IMR-90 (cell line): ENCODE data around the gene PHF21B. TPM values are rescaled to one million over a fixed set of nuclear protein-coding genes. Genes with fewer than 3 reads are reported as not detected.

Experiments
- ATAC-seq: fragments of 200-7000 bp; cut with Tn5 transposase; 2 replicates; pipeline ENCODE4 v1.9.1; 2020; ENCODE audit warnings: low read depth, mild to moderate bottlenecking, moderate library complexity
- BruUV-seq: library from RNA; stranded (reverse); fragments of 400-500 nt; replicated peaks from 2 replicates; lab custom pipeline; 2021; lab: Mats Ljungman, UMichigan
- CTCF ChIA-PET: fragments of 300-600 bp; formaldehyde crosslinking; extraction: SDS; loops from one replicate; lab custom pipeline; 2021; ENCODE audit warnings: antibody characterized with exemption; lab: Yijun Ruan, JAX
- POLR2A ChIA-PET: fragments of 300-600 bp; sonication (Branson Sonifier 250); formaldehyde crosslinking; loops from one replicate; lab custom pipeline; 2022; ENCODE audit warnings: antibody characterized with exemption; ENCODE audit not compliant: unreplicated experiment; lab: Charles Lee
- DNase-seq: peaks from one replicate; pipeline ENCODE4 v3.0.0; 2013
- H2AFZ ChIP-seq: replicated peaks from 2 replicates; pipeline ENCODE3; 2013; ENCODE audit warnings: low read length, mild to moderate bottlenecking; ENCODE audit not compliant: poor library complexity
- H2AK5ac ChIP-seq: 2 replicates; pipeline ENCODE4 v1.6.1; 2013; ENCODE audit warnings: low read depth, low read length, inconsistent platforms
- H2AK9ac ChIP-seq: replicated peaks from 2 replicates; pipeline ENCODE3; 2013; ENCODE audit warnings: mild to moderate bottlenecking, low read depth, low read length, moderate library complexity; ENCODE audit not compliant: poor library complexity
- H2BK120ac ChIP-seq: 2 replicates; pipeline ENCODE4 v1.6.1; 2013; ENCODE audit warnings: low read depth, low read length, inconsistent platforms
- H2BK15ac ChIP-seq: 3 replicates; pipeline ENCODE4 v1.6.1; 2013; ENCODE audit warnings: low read depth, low read length, inconsistent platforms
- H2BK20ac ChIP-seq: 2 replicates; pipeline ENCODE4 v1.6.1; 2013; ENCODE audit warnings: low read depth, mild to moderate bottlenecking, inconsistent platforms, low read length, moderate library complexity
- H2BK5ac ChIP-seq: 2 replicates; pipeline ENCODE4 v1.6.1; 2013; ENCODE audit warnings: mild to moderate bottlenecking, low read depth, low read length, inconsistent platforms; ENCODE audit not compliant: poor library complexity, severe bottlenecking
- H3K14ac ChIP-seq: replicated peaks from 2 replicates; pipeline ENCODE4 v1.6.1; 2013; ENCODE audit warnings: low read depth, low read length, inconsistent platforms
- H3K18ac ChIP-seq: 2 replicates; pipeline ENCODE4 v1.6.1; 2013; ENCODE audit warnings: low read depth, low read length, control low read depth
- H3K23ac ChIP-seq: 2 replicates; pipeline ENCODE4 v1.6.1; 2013; ENCODE audit warnings: low read depth, low read length, inconsistent platforms
- H3K27ac ChIP-seq: 2 replicates; pipeline ENCODE4 v1.5.1; 2013; ENCODE audit warnings: mild to moderate bottlenecking, control low read depth, low read length; ENCODE audit not compliant: insufficient read depth
- H3K27me3 ChIP-seq: 2 replicates; pipeline ENCODE4 v1.6.1; 2013; ENCODE audit warnings: low read length; ENCODE audit not compliant: control insufficient read depth, insufficient read depth
- H3K36me3 ChIP-seq: 2 replicates; pipeline ENCODE4 v1.6.1; 2013; ENCODE audit warnings: low read length, mixed read lengths; ENCODE audit not compliant: control insufficient read depth, insufficient read depth
- H3K4ac ChIP-seq: 2 replicates; pipeline ENCODE4 v1.6.1; 2013; ENCODE audit warnings: low read depth, low read length, inconsistent platforms
- H3K4me1 ChIP-seq: 2 replicates; pipeline ENCODE4 v1.6.1; 2013; ENCODE audit warnings: low read length, mixed read lengths; ENCODE audit not compliant: control insufficient read depth, insufficient read depth
- H3K4me2 ChIP-seq: 2 replicates; pipeline ENCODE4 v1.6.1; 2013; ENCODE audit warnings: low read depth, mild to moderate bottlenecking, control low read depth, low read length, moderate library complexity
- H3K4me3 ChIP-seq: 2 replicates; pipeline ENCODE4 v1.5.1; 2013; ENCODE audit warnings: low read depth, mild to moderate bottlenecking, control low read depth, low read length, moderate library complexity; ENCODE audit not compliant: insufficient read depth
- H3K56ac ChIP-seq: 2 replicates; pipeline ENCODE4 v1.6.1; 2013; ENCODE audit warnings: low read length, inconsistent platforms; ENCODE audit not compliant: insufficient read depth; ENCODE audit errors: extremely low read depth
- H3K79me1 ChIP-seq, 2 experiments: 2 replicates each; pipeline ENCODE4 v1.6.1; 2013; ENCODE audit warnings: low read length in 2 of 2, inconsistent platforms in 1 of 2, low read depth in 1 of 2
- H3K9ac ChIP-seq: 2 replicates; pipeline ENCODE4 v1.6.1; 2013; ENCODE audit warnings: low read depth, low read length, control low read depth
- H3K9me1 ChIP-seq: 2 replicates; pipeline ENCODE4 v1.6.1; 2013; ENCODE audit warnings: low read length, inconsistent platforms; ENCODE audit not compliant: insufficient read depth
- H3K9me3 ChIP-seq: 2 replicates; pipeline ENCODE4 v1.6.1; 2013; ENCODE audit warnings: low read length; ENCODE audit not compliant: control insufficient read depth, insufficient read depth
- H4K20me1 ChIP-seq: 2 replicates; pipeline ENCODE4 v1.6.1; 2013; ENCODE audit warnings: low read length, inconsistent platforms; ENCODE audit not compliant: insufficient read depth
- H4K5ac ChIP-seq: 2 replicates; pipeline ENCODE4 v1.6.1; 2013; ENCODE audit warnings: mild to moderate bottlenecking, low read depth, low read length, control low read depth
- H4K8ac ChIP-seq, 2 experiments: 2 replicates each; pipeline ENCODE4 v1.6.1; 2013; ENCODE audit warnings: low read depth in 2 of 2, low read length in 2 of 2, control low read depth in 1 of 2, inconsistent platforms in 1 of 2
- H4K91ac ChIP-seq: 2 replicates; pipeline ENCODE4 v1.6.1; 2013; ENCODE audit warnings: low read depth, low read length, inconsistent platforms; ENCODE audit not compliant: insufficient read depth
- SMC3 ChIP-seq: fragments of 150-350 bp; IDR thresholded peaks from 2 replicates; pipeline ENCODE4 v1.6.1; 2016; ENCODE audit warnings: low read depth, mild to moderate bottlenecking, antibody characterized with exemption, low read length, moderate library complexity
- WGBS, 2 experiments: methylation state at CpG; one replicate each; pipeline versions ENCODE4 v1.1.5 to v1.1.7; 2013; ENCODE audit warnings: missing lambda C conversion rate in 2 of 2; ENCODE audit not compliant: insufficient read length in 1 of 2; ENCODE audit errors: extremely low coverage in 2 of 2; 5-methylcytosine and 5-hydroxymethylcytosine counted together
- dilution Hi-C: fragments of 300-500 bp; cut with HindIII; formaldehyde crosslinking; loops from one replicate; pipeline ENCODE4 v1.14.3; 2018; ENCODE audit warnings: low sequenced_read_pairs; ENCODE audit not compliant: unreplicated experiment
- in situ Hi-C: fragments of 300-500 bp; cut with MboI; formaldehyde crosslinking; loops from 3 replicates; pipeline ENCODE4 v1.14.3; 2019; ENCODE audit warnings: low sequenced_read_pairs, inconsistent platforms, mixed read lengths
- intact Hi-C: fragments of 100-400 bp; cut with micrococcal nuclease; formaldehyde crosslinking; loops from 2 replicates; pipeline ENCODE4 v1.10.0; 2022
- polyA plus RNA-seq, 3 experiments: library from polyadenylated mRNA; depleted of rRNA; stranded (reverse); fragments of >200 nt; gene quantifications; 2 replicates each; pipeline ENCODE4 v1.2.3, GENCODE V29; 2012; ENCODE audit warnings: low replicate concordance in 1 of 3
- total RNA-seq: library from RNA; depleted of rRNA; stranded (reverse); fragments of >200 nt; gene quantifications from 2 replicates; pipeline ENCODE4 v1.2.3, GENCODE V29; 2012
- TF ChIP-seq, protein P1 (sequence below): fragments of 150-350 bp; IDR thresholded peaks from 2 replicates; pipeline ENCODE4 v1.6.1; 2017; ENCODE audit warnings: mild to moderate bottlenecking, antibody characterized with exemption, low read length, low read depth

The PHF21B gene
- total and polyA plus RNA-seq, 2 of the 4 experiments (the other 2 are of a cell fraction), result 0.02 TPM; not detected in 1

- H2BK15ac ChIP-seq, result no peak overlapping the region
- no peak overlapping the region for H4K91ac ChIP-seq
- H2BK5ac ChIP-seq, result no peak overlapping the region
- H4K5ac ChIP-seq, result no peak overlapping the region
- POLR2A ChIA-PET, result no interaction called here
- 60% methylated on average over 2 of the region's 8 CpGs; no CpG with 5 or more reads in 1 of the 2 experiments for WGBS, 2 experiments
- H2BK120ac ChIP-seq, result no peak overlapping the region
- no peak overlapping the region for H3K4me2 ChIP-seq
- H3K4me1 ChIP-seq, result no peaks in the 10 kb centered on the region
- no peak overlapping the region for H3K4ac ChIP-seq
- no peak overlapping the region for H2AK5ac ChIP-seq
- CTCF ChIA-PET, result interaction anchor here (0.7 kb wide), 1 partner anchor 16 kb away, joined by 4 read pairs; no protein-coding TSS in a partner anchor
- ATAC-seq (no peak), DNase-seq (no peak)
- H3K14ac ChIP-seq, result no peak overlapping the region
- no peak overlapping the region for H3K27ac ChIP-seq
- H3K23ac ChIP-seq, result no peak overlapping the region
- H3K79me1 ChIP-seq, result no peaks in the 10 kb centered on the region
- in situ Hi-C loops, result no loop called here
- H3K18ac ChIP-seq, result no peak overlapping the region
- no peak for TF ChIP-seq SMC3
- TF ChIP-seq, protein P1, sequence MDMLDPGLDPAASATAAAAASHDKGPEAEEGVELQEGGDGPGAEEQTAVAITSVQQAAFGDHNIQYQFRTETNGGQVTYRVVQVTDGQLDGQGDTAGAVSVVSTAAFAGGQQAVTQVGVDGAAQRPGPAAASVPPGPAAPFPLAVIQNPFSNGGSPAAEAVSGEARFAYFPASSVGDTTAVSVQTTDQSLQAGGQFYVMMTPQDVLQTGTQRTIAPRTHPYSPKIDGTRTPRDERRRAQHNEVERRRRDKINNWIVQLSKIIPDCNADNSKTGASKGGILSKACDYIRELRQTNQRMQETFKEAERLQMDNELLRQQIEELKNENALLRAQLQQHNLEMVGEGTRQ, result no peak
- H4K20me1 ChIP-seq, result no peaks in the 10 kb centered on the region; the same call in 1 of the 2 replicates
- intact Hi-C loops, result no loop called here
- no peaks in the 10 kb centered on the region for H3K9me3 ChIP-seq
- H3K27me3 ChIP-seq, result peaks cover 23% of the 10 kb centered on the region
- dilution Hi-C loops, result no loop called here
- BruUV-seq, result no TSS peak
- no peak overlapping the region for H2BK20ac ChIP-seq
- H4K8ac ChIP-seq, result no peak overlapping the region
- H3K56ac ChIP-seq, result no peak overlapping the region
- H2AFZ ChIP-seq, result no peak overlapping the region
- H3K9ac ChIP-seq, result no peak overlapping the region
- H3K9me1 ChIP-seq, result peaks cover 6% of the 10 kb centered on the region; the same call in 1 of the 2 replicates
- H3K4me3 ChIP-seq, result no peak overlapping the region
- no peaks in the 10 kb centered on the region for H3K36me3 ChIP-seq
- H2AK9ac ChIP-seq, result no peak overlapping the region
These were observed 36.0 kb downstream of the PHF21B start for GRCh38 chr22:44973829-44974228.
